Measurements from ENCODE around the gene TAF4. TPM values are rescaled to one million over a fixed set of nuclear protein-coding genes. Genes with fewer than 3 reads are reported as not detected.
"Not testable (repeated sequence)": the region's sequence is repeated elsewhere in the genome, so short reads cannot be mapped to it uniquely, and the experiment has no call there.

The TAF4 gene
- total RNA-seq, 1 donor from 2014 or later, result 166 TPM

- Histone ChIP-seq H3K27ac (no peak overlapping the region), H3K9me3 (no peaks in the 10 kb centered on the region), H3K36me3 (no peaks in the 10 kb centered on the region), H3K27me3 (no peaks in the 10 kb centered on the region), H3K4me1 (no peaks in the 10 kb centered on the region), H3K4me3 (no peak overlapping the region)
- peak in 1 of 2 donors; percentile 46 for DNase-seq (ENCODE audit: low spot score in 2 of 2)
- no peak for TF ChIP-seq CTCF (IDR thresholded peaks at IDR 0.05)
- intact Hi-C loops (cut with DNase I), result no loop called here
Observed at GRCh38 chr20:61949714-61950640, 115.7 kb downstream of the TAF4 start.

GRCh38 chr20:61949363-61949713 lies 116.3 kb downstream of the TAF4 start:
- no peak for TF ChIP-seq CTCF (IDR thresholded peaks at IDR 0.05)
- Histone ChIP-seq H3K27me3 (no peaks in the 10 kb centered on the region), H3K9me3 (no peaks in the 10 kb centered on the region), H3K36me3 (no peaks in the 10 kb centered on the region), H3K4me3 (no peak overlapping the region), H3K4me1 (no peaks in the 10 kb centered on the region), H3K27ac (no peak overlapping the region)
- intact Hi-C loops (cut with DNase I), result no loop called here
- no peak for DNase-seq (ENCODE audit: low spot score in 2 of 2)

GRCh38 chr20:61948586-61949362 lies 116.9 kb downstream of the TAF4 start:
- DNase-seq (ENCODE audit: low spot score in 2 of 2), result no peak
- Histone ChIP-seq H3K36me3 (no peaks in the 10 kb centered on the region), H3K27me3 (no peaks in the 10 kb centered on the region), H3K4me3 (no peak overlapping the region), H3K9me3 (no peaks in the 10 kb centered on the region), H3K4me1 (no peaks in the 10 kb centered on the region), H3K27ac (no peak overlapping the region)
- TF ChIP-seq CTCF (IDR thresholded peaks at IDR 0.05), result no peak
- intact Hi-C loops (cut with DNase I), result no loop called here

- H3K27ac ChIP-seq; H3K4me1 ChIP-seq; H3K9me3 ChIP-seq; H3K4me3 ChIP-seq; intact Hi-C loops (cut with DNase I); H3K36me3 ChIP-seq; H3K27me3 ChIP-seq: not testable (repeated sequence)
- DNase-seq (ENCODE audit: low spot score in 2 of 2), result peak in 1 of 2 donors; percentile 52
Observed at GRCh38 chr20:61948056-61948455, 117.6 kb downstream of the TAF4 start.

GRCh38 chr20:61945495-61945894 lies 120.2 kb downstream of the TAF4 start:
- DNase-seq (ENCODE audit: low spot score in 2 of 2); H3K4me3 ChIP-seq; H3K9me3 ChIP-seq; intact Hi-C loops (cut with DNase I); H3K27ac ChIP-seq; H3K36me3 ChIP-seq; H3K4me1 ChIP-seq; H3K27me3 ChIP-seq: not testable (repeated sequence)

GRCh38 chr20:61944967-61945366 lies 120.7 kb downstream of the TAF4 start:
- H3K27ac ChIP-seq; DNase-seq (ENCODE audit: low spot score in 2 of 2); H3K36me3 ChIP-seq; H3K4me3 ChIP-seq; H3K4me1 ChIP-seq; H3K9me3 ChIP-seq; H3K27me3 ChIP-seq; intact Hi-C loops (cut with DNase I): not testable (repeated sequence)

GRCh38 chr20:61942526-61942925 lies 123.2 kb downstream of the TAF4 start:
- Histone ChIP-seq H3K36me3 (no peaks in the 10 kb centered on the region), H3K4me3 (no peak overlapping the region), H3K27me3 (no peaks in the 10 kb centered on the region), H3K27ac (no peak overlapping the region), H3K9me3 (no peaks in the 10 kb centered on the region), H3K4me1 (no peaks in the 10 kb centered on the region)
- TF ChIP-seq CTCF (IDR thresholded peaks at IDR 0.05), result no peak
- intact Hi-C loops (cut with DNase I), result no loop called here
- DNase-seq (ENCODE audit: low spot score in 2 of 2), result no peak

Data from ascending aorta (tissue), 2 donors.